Activated naive CD8-positive, alpha-beta T cell treated with anti-CD3 and anti-CD28 coated beads for 36 hours (primary cell): Measurements from ENCODE around the gene KRTAP12-2. TPM values are rescaled to one million over a fixed set of nuclear protein-coding genes. Genes with fewer than 3 reads are reported as not detected.
"Not testable (repeated sequence)": the region's sequence is repeated elsewhere in the genome, so short reads cannot be mapped to it uniquely, and the experiment has no call there.

Experiments
- DNase-seq: peaks from one replicate; pipeline ENCODE4 v3.0.0; 2021
- H3K27ac Mint-ChIP-seq: one replicate; pipeline ENCODE4 v1.8.0; 2022; ENCODE audit warnings: mild to moderate bottlenecking, moderate library complexity, mixed read lengths
- H3K27me3 Mint-ChIP-seq: one replicate; pipeline ENCODE4 v1.8.0; 2022; ENCODE audit warnings: mild to moderate bottlenecking, mixed read lengths
- H3K36me3 Mint-ChIP-seq: one replicate; pipeline ENCODE4 v1.8.0; 2021; ENCODE audit warnings: mild to moderate bottlenecking, mixed read lengths
- H3K4me1 Mint-ChIP-seq: one replicate; pipeline ENCODE4 v1.8.0; 2021; ENCODE audit warnings: mixed read lengths
- H3K4me3 Mint-ChIP-seq: one replicate; pipeline ENCODE4 v1.8.0; 2022; ENCODE audit warnings: mild to moderate bottlenecking, moderate library complexity, mixed read lengths
- H3K9me3 Mint-ChIP-seq: one replicate; pipeline ENCODE4 v1.8.0; 2022; ENCODE audit warnings: mixed read lengths
- total RNA-seq, 2 experiments: library from RNA; stranded (reverse); gene quantifications; one replicate each; pipeline ENCODE4 v1.2.3, GENCODE V29; 2021

Gene KRTAP12-2
- total RNA-seq, 2 experiments from 2014 or later: not detected

DNA sequence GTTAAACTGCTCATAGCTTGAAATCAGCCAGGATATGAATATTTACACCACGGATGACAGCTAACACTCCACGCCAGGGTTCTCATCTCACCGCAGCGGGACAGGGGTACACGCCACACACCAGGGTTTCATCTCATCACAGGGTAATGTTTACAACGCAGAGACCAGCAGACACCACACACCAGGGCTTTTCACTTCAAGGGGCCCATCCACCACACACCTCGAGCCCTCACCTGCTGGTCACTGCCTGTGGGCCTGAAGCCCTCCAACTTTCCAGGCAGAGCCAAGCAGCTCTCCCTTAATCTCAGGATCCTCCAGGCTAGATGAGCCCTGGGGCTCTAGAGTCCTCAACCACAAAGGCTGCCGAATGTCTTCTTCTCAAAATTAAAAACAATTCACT, 28.9 kb upstream of the KRTAP12-2 start:
- Mint-ChIP-seq H3K4me1 (peaks cover 20% of the 10 kb centered on the region), H3K27me3 (peaks cover 43% of the 10 kb centered on the region), H3K36me3 (peaks cover 6% of the 10 kb centered on the region), H3K9me3 (peaks cover 17% of the 10 kb centered on the region), H3K4me3 (no peak overlapping the region), H3K27ac (no peak overlapping the region)
- DNase-seq: no peak

DNA sequence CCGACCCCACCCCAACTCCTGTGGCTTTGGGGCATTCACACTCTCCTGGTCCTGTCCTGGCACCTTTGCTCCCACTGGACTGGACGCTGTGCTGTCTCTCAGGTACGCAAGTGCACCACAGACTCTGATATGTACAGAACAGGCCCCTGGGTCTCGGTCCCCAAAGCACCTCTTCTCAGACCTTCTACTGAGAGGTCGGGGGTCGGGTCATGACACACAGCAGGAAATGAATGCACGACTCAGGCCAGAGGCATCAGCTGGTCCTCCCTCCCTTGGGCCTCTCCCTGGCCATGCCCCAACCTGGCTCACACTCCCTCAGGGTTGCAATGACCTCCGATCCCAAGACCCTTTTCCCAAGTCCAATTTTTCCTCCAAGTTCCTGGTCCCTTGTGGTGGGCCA, 28.5 kb upstream of the KRTAP12-2 start:
- H3K9me3 Mint-ChIP-seq: peaks cover 17% of the 10 kb centered on the region
- H3K27ac Mint-ChIP-seq: no peak overlapping the region
- peaks cover 41% of the 10 kb centered on the region for H3K27me3 Mint-ChIP-seq
- H3K4me3 Mint-ChIP-seq: no peak overlapping the region
- no peak for DNase-seq
- H3K36me3 Mint-ChIP-seq: peaks cover 6% of the 10 kb centered on the region
- peaks cover 20% of the 10 kb centered on the region for H3K4me1 Mint-ChIP-seq

DNA sequence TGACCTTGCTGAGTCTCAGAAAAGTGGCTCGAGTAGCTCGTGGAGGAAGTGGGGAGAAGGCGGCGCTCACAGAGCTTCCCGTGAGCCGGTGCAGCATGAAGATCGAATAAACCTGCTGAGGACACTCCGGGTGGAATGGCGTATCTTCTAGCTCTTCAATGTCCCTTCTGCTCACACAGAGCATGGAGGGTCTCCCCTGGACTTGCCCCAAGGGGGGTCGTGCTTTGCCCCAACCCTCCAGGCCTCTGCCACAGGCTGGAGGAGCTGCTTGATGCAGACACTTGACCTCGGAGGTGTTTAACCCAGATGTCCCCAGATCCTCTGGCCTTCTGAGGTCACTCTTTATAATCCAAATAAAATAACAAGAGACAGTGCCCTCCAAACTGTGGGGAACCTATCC, 28.0 kb upstream of the KRTAP12-2 start:
- Mint-ChIP-seq H3K4me3 (no peak overlapping the region), H3K27ac (no peak overlapping the region), H3K4me1 (peaks cover 20% of the 10 kb centered on the region), H3K27me3 (peaks cover 37% of the 10 kb centered on the region), H3K36me3 (peaks cover 6% of the 10 kb centered on the region), H3K9me3 (peaks cover 17% of the 10 kb centered on the region)
- no peak for DNase-seq

DNA sequence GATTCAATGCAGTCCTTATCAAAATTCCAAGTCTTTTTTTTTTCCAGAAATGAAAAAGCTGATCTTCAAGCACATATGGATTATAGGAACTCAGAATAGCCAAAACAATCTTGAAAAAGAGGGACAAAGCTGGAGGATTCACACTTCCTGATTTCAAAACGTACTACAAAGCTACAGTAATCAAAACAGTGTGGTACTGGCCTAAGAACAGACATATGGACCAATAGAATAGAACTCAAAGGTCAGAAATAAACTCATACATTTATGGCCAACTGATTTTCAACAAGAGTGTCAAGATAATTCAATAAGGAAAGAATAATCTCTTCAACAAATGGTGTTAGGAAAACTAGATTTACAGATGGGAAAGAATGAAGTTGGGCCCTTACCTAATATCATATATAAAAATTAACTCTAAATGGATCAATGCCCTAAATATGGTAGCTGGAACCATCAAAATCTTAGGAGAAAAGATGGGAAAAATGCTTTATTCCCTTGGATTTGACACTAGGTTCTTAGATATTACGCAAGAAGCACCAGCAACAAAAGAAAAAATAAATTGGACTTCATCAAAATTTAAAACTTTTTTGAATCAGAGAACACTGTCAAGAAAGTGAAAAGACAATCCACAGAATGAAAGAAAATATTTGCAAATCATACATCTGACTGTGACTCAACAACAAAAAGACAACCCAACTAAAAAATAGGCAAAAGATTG, 26.2 kb upstream of the KRTAP12-2 start:
- H3K4me1 Mint-ChIP-seq: peaks cover 16% of the 10 kb centered on the region
- H3K4me3 Mint-ChIP-seq: no peak overlapping the region
- H3K9me3 Mint-ChIP-seq: peaks cover 17% of the 10 kb centered on the region
- H3K27me3 Mint-ChIP-seq: peaks cover 22% of the 10 kb centered on the region
- DNase-seq: no peak
- H3K36me3 Mint-ChIP-seq: peaks cover 6% of the 10 kb centered on the region
- H3K27ac Mint-ChIP-seq: no peak overlapping the region

DNA sequence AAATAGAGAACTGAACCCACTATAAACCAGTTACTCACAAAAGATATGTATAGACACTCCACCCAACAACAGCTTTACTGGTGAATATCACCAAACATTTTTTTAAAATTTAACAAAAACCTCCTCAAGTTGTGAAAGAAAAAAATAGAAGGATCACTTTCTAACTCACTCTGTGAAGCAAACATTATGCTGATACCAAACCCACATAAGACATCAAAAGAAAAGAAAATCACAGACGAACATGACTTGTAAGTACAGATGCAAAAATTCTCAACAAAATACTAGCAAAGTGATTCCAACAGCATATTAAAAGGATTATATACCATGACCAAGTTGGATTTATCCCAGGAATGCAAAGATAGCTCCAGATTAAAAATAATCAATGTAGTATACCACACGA, 25.0 kb upstream of the KRTAP12-2 start:
- H3K27me3 Mint-ChIP-seq: peaks cover 9% of the 10 kb centered on the region

DNA sequence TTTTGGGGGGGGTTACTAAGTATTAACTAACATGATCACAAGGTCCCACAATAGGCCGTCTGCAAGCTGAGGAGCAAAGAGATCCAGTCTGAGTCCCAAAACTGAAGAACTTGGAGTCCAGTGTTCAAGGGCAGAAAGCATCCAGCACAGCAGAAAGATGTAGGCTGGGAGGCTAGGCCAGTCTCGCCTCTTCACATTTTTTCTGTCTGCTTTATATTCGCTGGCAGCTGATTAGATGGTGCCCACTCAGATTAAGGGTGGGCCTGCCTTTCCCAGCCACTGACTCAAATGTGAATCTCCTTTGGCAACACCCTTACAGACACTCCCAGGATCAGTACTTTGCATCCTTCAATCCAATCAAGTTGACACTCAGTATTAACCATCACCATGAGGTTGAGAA, 23.0 kb upstream of the KRTAP12-2 start:
- H3K4me3 Mint-ChIP-seq: not testable (repeated sequence)

More for the DNA sequence above, 25.0 kb upstream of the KRTAP12-2 start:
- Mint-ChIP-seq H3K4me1 (peaks cover 12% of the 10 kb centered on the region), H3K27ac (no peak overlapping the region), H3K36me3 (peaks cover 6% of the 10 kb centered on the region), H3K9me3 (peaks cover 17% of the 10 kb centered on the region), H3K4me3 (no peak overlapping the region)
- no peak for DNase-seq

DNA sequence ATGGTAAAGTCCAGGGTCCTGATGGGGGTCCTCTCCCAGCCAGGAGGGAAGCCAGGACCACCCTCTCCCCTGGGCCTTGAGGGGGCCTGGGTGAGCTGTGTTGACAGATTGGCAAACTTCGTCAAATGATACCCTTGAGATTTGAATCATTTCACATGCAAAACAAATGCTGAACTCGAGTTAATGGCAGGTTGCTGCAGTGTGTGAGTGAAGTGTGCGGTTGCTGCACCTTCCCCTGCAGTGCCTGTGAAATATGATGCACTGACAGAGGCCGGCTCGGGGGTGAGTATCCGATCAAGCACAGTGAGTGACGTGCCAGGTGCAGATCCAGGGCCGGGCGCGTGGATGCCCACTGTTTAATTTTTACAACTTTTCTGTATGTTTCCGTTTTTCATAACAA, 20.9 kb upstream of the KRTAP12-2 start:
- Mint-ChIP-seq H3K9me3 (peaks cover 7% of the 10 kb centered on the region), H3K4me3 (no peak overlapping the region)

More for the DNA sequence above, 23.0 kb upstream of the KRTAP12-2 start:
- H3K27me3 Mint-ChIP-seq, DNase-seq, H3K36me3 Mint-ChIP-seq, H3K27ac Mint-ChIP-seq: not testable (repeated sequence)
- H3K9me3 Mint-ChIP-seq: peaks cover 17% of the 10 kb centered on the region
- peaks cover 18% of the 10 kb centered on the region for H3K4me1 Mint-ChIP-seq

DNA sequence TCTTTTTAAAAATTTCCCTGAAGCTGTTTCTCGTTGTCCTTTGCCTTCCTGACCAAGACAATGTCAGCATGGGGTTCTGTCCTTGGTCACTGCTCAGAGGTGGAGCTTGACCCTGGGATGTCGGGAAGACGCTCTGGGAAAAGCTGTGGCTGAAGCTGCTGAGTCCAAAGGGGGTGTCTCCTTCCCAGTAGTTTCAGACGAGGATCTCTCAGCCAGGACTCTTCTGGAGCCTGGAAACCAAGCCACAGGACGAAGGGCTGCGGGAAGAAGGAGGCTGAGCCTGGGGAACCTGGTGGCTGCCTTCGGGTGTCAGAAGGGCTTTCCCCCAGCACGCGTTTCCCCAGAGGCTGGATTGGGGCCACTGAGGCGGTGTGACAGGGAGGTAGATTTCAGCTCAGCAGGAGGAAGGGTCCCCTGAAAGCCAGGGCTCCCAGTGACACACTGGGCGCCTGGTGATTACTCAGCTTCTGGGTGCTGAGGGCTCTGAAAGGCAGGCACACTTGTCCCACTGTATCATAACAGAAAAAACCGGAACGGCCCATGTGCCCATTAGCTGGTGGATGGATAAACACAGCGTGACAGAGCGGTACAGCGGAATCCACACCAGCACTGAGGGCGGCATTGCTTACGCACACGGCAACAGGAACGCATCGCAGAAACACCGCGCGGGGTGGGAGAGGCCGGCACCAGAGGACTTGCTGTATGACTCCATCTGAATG, 20.3 kb upstream of the KRTAP12-2 start:
- H3K4me1 Mint-ChIP-seq: peaks cover 17% of the 10 kb centered on the region
- H3K36me3 Mint-ChIP-seq: no peaks in the 10 kb centered on the region
- no peak for DNase-seq
- H3K27ac Mint-ChIP-seq: no peak overlapping the region
- no peak overlapping the region for H3K4me3 Mint-ChIP-seq
- peaks cover 3% of the 10 kb centered on the region for H3K9me3 Mint-ChIP-seq
- no peaks in the 10 kb centered on the region for H3K27me3 Mint-ChIP-seq

More for the DNA sequence above, 20.9 kb upstream of the KRTAP12-2 start:
- peaks cover 18% of the 10 kb centered on the region for H3K4me1 Mint-ChIP-seq
- DNase-seq: no peak
- H3K27me3 Mint-ChIP-seq: no peaks in the 10 kb centered on the region
- H3K36me3 Mint-ChIP-seq: peaks cover 1% of the 10 kb centered on the region
- H3K27ac Mint-ChIP-seq: no peak overlapping the region

DNA sequence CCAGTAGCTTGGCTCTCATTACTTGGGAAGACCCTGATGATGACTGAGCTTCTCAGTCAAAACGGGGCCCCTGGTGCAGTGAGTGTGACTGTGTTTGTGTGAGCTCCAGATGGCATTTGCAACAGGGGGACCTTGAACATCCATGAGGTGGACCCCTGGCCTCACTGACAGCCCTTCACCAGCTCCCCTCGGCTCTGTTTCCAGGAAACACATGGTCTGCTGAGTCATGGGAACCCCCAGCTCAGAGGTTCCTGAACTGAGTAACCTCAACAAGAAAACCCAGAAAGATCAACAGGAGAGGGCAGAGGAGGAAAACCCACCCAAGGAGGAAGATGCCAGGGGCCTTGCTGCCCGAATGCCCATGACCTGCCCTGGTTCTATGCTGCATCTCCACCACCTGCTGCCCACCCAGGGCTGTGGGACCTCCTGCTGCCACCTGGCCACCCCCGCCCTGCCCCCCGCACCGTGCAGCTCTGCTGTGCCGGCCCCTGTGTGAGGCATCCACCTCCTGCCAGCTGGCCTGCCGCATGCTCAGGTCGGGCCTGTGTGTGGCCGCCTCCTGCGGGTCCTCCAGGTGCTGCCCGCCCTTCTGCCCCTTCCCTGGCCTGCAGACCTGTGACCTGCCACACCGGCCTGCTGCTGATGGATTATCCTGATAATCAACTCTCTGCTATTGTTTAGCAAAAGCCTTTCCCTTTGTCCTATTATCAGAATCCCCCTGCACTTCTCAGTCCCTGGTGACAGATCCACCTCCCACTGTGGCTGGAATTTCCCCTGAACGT, 19.5 kb upstream of the KRTAP12-2 start:
- Mint-ChIP-seq H3K27ac (no peak overlapping the region), H3K4me3 (no peak overlapping the region), H3K27me3 (no peaks in the 10 kb centered on the region), H3K36me3 (no peaks in the 10 kb centered on the region), H3K9me3 (no peaks in the 10 kb centered on the region), H3K4me1 (peaks cover 8% of the 10 kb centered on the region)
- no peak for DNase-seq

DNA sequence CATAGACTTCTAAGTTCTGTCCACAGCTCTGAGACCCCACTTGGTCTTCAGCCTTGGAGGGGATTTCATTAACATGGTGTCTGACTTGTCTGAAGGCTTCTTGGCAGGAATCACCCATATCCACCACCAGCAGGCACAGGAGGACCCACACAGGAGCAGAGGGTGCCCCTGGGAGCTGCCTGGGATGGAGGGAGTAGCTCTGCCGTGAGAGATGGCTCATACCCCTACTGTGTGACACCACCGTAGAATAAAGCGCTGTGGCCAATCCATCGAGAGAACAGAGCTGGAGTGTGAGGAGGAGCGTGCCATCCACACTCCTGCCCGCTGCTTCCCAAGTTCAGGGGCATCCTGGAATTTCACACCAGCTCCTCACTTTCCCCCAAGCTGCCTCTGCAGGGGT, 18.3 kb upstream of the KRTAP12-2 start:
- not testable (repeated sequence) for DNase-seq, H3K27me3 Mint-ChIP-seq, H3K4me3 Mint-ChIP-seq, H3K36me3 Mint-ChIP-seq, H3K9me3 Mint-ChIP-seq, H3K27ac Mint-ChIP-seq, H3K4me1 Mint-ChIP-seq

DNA sequence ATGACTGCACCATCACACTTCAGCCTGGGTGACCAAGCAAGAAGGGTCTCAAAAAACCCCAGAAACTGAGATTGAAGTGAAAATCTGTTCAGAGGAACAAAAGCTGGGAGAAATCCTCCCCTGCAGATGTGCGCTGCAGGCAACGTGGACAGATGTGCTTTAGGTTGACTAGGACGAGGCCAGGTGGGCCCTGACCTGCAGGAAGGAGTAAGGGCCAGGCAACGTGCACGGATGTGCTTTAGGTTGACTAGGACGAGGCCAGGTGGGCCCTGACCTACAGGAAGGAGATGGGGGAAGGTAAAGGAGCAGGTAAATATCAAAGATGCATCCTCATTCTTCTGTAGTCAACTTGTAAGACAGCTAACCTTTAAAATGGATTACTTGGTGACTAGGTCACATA, 17.8 kb upstream of the KRTAP12-2 start:
- Mint-ChIP-seq H3K27me3 (no peaks in the 10 kb centered on the region), H3K9me3 (peaks cover 1% of the 10 kb centered on the region), H3K4me3 (no peak overlapping the region), H3K27ac (no peak overlapping the region), H3K36me3 (no peaks in the 10 kb centered on the region), H3K4me1 (peaks cover 6% of the 10 kb centered on the region)
- DNase-seq: no peak

DNA sequence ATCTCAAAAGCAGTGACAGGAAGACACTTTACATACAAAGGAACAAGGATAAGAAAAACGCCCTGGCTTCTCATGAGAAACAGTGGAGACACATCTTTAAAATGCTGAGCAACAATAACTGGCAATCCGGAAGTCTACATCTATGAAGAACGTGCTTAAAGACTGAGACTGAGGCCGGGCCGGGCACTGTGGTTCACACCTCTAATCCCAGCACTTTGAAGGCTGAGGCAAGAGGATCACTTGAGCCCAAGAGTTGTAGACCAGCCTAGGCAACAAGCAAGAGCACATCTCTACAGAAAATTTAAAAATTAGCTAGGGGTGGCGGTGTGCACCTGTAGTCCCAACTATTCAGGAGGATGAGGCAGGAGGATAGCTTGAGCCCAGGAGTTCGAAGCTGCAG, 17.4 kb upstream of the KRTAP12-2 start:
- Mint-ChIP-seq H3K9me3 (peaks cover 1% of the 10 kb centered on the region), H3K4me1 (peaks cover 6% of the 10 kb centered on the region), H3K4me3 (no peak overlapping the region), H3K36me3 (no peaks in the 10 kb centered on the region), H3K27ac (no peak overlapping the region), H3K27me3 (no peaks in the 10 kb centered on the region)
- no peak for DNase-seq

DNA sequence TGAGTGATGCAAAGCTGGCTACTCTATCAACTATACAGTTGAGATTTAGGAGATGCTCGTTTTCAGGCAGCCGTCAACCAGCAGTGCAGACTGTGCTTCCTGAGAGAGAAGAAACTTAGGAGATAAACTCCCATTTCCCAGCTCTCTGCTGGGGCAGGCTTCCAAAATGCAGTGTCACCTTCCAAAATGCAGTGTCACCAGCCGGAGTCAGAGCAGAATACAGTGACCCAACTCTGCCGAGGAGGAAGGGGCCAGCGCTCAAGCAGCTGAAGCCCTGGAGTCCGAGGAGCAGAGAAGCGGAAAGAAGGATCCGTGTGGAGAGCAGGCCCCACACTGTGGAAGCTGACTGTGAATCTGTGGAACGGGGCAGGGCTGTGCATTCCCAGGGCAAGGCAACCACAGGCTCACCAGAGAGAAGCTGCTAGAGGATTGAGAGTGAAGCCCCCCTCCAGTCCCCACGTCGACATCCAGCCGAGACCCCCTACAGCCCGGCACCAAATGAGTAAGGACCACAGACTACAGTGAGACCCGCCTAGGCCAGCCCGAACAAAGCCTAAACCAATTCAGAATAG, 15.9 kb upstream of the KRTAP12-2 start:
- H3K4me1 Mint-ChIP-seq: peaks cover 6% of the 10 kb centered on the region

DNA sequence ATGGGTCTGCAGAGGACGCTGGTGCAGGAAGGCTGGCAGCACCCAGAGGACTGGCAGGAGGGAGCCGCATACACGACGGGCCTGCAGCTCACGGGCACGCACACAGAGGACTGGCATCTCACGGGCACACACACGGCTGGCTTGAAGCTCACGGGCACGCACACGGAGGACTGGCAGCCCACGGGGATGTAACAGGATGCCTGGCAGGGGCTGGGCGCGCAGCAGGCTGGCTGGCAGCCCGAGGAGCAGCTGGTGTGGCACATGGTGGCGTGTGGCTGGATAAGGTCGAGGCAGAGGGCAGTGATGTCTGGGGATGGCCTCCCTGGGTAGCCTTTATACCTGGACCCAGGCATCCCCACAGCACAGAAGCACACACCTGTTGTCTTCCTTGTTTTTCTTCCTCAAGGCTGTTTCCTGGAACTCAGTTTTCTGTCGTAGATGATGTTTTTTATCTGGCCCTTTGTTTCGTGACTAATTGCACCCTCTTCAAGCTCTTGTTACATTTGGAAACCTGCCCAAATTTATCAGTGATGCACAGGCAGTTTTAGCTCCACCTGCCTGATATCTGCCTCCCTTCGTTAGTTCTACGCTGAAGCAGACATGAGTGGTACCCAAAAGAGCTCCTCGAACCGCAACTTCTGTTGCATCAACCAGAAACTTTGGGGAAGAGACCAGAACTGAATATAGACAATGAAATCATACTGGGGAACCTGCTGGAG, 15.3 kb upstream of the KRTAP12-2 start, which contains the start of gene KRTAP12-1:
TSS of gene KRTAP12-1 (minus strand) at position 303 of the 719 bp plus-strand sequence. CDS start at position 263, 40 bp downstream.
- Mint-ChIP-seq H3K27ac (no peak within 1 kb of the TSS), H3K9me3 (peaks cover 1% of the 10 kb centered on the region), H3K4me3 (no peak within 1 kb of the TSS), H3K4me1 (peaks cover 6% of the 10 kb centered on the region), H3K36me3 (no peaks in the 10 kb centered on the region), H3K27me3 (no peaks in the 10 kb centered on the region)
- no peak for DNase-seq

More for the DNA sequence above, 15.9 kb upstream of the KRTAP12-2 start:
- no peaks in the 10 kb centered on the region for H3K36me3 Mint-ChIP-seq
- no peak overlapping the region for H3K4me3 Mint-ChIP-seq
- no peak for DNase-seq
- H3K27me3 Mint-ChIP-seq: no peaks in the 10 kb centered on the region
- H3K27ac Mint-ChIP-seq: no peak overlapping the region
- H3K9me3 Mint-ChIP-seq: peaks cover 1% of the 10 kb centered on the region
